Right kidney (tissue), 1 donor: Measurements from ENCODE around the gene GPR155.
"Not testable (repeated sequence)": the region's sequence is repeated elsewhere in the genome, so short reads cannot be mapped to it uniquely, and the experiment has no call there.

Experiments
- DNase-seq: peaks from one replicate; pipeline ENCODE4 v3.0.0-alpha.2; 2016

GPR155 gene

DNA sequence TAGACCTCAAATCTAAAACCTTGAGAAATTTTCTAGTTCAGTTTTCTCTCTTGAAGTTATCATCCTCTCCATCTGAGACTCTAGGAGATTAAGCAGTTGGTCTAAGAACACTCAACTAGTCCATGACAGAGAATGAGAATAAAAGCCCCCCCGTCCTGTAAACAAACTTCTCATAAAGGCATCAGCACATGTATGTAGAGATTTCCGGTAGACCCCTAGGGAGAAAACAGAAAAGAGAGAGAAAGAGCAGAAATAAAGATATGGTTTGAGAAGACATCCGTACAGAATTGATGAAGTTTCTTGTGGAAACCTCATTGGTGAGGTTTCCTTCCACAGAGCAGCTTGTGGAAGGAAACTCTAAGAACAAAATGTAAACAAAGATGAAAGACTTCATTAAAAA, 3.2 kb upstream of the GPR155 start:
- no peak for DNase-seq

DNA sequence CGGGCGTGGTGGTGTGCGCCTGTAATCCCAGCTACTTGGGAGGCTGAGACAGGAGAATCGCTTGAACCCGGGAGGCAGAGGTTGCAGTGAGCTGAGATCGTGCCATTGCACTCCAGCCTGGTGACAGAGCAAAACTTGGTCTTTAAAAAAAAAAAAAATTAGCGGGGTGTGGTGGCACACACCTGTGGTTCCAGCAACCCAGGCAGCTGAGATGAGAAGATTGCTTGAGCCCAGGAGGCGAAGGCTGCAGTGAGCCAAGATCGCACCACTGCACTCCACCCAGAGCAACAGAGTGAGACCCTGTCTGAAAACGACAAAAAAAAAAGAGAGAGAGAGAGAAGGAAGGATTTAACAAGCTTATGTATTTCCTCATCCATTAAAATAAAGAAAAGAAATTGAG, 2.7 kb upstream of the GPR155 start:
- not testable (repeated sequence) for DNase-seq

DNA sequence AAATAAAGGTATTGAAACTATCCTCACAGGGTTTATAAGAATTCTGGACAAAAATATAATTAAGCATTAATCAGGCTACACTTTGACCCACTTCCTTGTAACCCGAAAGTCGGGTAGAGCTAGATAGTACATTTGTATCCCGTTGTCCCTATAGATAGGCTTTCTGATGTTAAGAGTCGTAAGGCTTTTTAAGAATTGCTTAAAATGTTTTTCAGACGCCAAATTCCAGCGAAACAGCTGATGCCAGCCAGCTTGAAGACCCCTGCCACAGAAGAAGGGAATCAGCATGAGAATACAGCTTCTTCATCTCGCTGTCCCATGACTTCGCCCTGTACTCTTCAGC, 962 bp upstream of the GPR155 start:
- no peak for DNase-seq

DNA sequence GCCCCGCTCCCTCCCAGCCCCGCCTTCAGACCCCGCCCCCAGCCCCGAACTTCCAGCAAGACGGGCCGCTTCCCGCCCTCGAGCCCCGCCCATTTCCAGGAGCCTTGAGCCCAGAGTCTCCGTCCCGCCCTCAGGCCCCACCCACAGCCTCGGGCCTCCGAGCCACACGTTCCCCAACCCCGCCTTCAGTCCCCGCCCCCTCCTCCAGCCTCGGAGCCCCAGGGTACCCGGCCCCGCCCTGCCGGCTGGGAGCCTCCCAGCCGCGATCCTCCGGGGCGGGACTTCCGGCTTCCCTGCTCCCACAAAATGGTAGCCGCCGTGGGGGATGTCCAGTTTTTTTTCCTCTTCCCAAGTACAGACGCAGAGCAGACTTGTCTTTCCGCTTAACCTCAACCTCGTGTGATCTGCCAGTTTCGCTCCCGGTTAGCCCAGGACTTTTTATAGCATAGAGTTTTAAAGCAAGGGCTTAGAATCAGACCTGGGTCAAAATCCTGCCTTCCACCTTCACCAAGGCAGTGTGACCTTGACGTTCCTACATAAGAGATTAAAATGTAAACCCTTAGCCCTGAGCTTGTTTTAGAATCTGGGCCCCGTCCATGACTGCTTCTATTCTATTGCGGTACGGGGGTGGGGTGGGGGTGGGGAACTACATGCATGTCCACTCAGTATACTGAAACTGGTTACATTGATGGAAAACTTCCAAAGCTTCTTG, 435 bp upstream of the GPR155 start:
- DNase-seq: peak; percentile 80

DNA sequence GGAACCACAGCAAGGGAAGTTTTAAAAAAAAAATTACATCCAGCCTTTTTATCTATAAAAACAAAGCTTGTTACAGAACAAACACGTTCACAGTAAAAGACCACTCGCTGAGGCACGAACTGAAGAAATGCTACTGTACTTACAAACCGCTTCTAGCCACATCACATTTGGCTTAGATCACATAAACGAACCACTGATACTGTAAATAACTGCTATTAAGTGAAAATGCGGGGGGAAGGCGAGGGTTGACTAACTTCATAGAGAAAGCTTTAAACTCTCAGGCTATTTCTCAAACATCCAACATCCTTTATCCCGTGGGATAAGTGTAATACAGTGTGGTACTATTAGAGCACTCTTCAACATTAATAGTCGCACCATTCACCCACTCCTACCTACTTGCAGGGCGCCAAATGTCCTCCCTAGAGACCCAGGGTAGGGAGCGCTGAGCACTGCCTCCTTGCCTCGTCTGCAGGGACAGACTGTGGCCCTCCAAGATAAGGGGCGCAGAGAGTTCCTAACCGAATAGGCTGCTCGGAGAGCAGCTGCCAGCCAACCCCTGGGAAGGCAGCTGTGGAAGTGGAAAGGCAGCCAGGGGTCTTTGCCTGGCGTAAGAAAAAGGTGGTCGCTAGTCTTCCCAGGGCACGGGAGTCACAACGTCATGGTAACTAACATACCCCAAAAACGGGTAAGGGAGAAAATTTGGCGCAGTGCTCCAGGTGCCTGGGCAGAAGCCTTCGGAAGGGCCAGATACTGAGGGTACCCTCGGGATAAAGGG, 854 bp downstream of the GPR155 start:
- no peak for DNase-seq

DNA sequence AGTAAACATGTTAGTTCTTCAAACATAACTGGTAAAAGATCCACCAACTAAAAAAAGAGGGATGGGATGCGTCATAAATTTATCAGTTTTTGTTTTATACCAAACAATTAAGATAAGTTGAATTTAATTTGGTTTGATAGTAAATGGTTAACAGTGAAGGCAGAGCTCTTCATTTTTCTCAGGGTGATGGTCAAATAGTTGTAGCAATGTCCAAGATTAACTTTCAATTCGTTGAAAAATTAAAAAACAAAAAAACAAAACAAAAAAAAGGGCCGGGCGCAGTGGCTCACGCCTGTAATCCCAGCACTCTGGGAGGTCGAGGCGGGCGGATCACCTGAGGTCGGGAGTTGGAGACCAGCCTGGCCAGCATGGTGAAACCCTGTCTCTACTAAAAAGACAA, 1.8 kb downstream of the GPR155 start:
- not testable (repeated sequence) for DNase-seq

DNA sequence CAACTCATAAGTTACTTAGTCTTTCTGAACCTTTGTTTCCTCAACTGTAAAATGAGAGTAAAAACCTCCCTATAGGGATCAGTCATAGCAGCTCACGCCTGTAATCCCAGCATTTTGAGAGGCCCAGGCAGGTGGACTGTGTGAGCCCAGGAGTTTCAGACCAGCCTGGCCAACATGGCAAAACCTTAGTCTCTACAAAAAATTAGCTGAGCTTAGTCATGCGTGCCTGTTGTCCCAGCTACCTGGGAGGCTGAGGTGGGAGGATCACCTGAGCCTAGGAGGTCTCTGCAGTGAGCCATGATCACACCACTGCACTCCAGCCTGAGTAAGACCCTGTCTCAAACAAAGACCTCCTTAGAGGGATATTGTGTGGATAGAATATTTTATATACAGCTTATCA, 2.3 kb downstream of the GPR155 start:
- DNase-seq: no peak

DNA sequence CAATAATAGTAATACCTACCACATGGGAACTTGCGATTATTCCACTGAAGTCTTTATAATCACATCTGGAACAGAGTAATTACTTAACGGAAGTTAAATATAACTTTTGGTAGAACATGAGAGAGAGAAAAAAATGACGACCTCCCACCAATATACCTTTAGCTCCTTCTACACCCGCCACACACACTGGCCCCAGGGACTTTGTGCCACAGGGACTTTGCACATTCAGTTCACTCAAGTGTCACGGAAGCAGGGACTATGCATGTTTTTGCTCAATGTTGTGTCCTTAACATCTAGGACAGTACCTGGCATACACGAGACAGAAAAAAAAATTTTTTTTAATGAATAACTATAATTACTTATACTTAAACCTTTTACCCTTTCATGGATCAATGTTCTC, 4.0 kb downstream of the GPR155 start:
- DNase-seq: no peak

DNA sequence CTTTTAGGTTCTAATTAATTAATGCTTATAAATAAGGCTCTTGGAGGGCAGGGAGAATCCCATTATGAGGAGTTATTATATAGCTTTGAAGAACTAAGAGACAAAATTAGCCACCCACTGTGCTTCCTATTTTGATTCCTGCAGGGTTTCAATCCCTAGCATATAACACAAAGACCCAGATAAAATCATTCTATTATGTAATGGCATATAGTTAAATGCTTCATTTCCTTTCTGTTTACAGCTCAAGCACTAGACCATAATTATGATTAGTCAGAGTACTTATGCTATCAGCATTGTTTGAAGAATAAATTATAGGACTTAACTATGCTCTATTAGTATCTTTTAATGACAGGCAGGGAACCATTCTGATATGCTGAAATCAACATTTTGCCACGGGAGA, 9.1 kb downstream of the GPR155 start:
- DNase-seq: no peak

DNA sequence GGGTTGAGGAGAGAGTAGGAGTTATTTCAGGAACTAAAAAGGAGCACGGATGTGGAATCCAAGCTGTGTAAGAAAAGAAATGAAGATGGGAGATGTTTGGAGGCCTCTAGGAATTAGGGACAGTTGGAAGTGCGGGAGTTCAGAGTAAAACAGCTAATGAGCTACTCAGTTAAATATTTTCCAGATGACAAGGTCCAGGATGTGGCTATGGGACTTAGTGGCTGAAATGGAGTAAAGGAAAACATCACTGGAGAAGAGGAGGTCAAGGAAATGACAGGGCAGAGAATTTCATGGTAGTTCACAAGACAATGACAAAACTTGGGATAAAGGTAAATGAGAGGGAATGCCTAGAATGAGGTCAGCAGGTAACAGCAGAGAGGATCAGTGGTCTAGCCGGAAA, 13.0 kb downstream of the GPR155 start:
- no peak for DNase-seq

DNA sequence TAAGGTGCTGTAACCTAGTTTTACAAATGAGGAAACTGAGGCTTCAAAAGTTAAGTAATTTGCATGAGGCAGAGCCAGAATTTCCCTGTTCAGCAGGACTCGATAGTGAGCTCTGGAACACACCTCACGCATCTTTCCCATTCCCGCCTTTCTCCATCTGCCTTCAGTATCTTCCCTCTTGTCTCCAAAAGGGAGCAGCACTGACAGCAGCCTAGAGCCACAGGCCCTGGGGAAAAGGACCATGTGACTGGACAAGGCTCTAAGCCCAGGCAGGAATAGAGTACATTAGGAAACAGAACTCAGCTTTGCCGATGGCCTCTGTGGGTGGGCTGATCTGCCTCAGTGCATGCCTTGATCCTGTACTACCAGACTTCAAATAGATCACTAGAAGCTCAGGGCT, 21.5 kb downstream of the GPR155 start:
- DNase-seq: no peak

DNA sequence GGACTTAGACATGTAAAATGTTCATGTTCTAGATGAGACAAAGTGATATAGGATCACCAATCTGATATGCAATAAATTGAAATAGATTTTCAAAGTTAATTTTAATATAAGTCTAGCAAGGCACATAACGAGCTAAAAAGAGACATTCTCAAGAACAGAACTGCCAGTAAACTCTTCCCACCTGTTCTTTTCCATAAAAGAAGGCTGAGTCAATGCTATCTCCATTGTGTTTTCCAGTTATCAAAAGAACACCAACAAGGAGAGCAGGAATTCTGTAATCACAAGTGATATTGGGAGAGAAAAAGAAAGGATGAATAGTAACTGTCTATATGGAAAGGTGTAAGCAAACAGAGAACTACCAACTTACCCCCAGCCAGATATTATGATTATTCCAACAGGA, 25.6 kb downstream of the GPR155 start:
- no peak for DNase-seq

DNA sequence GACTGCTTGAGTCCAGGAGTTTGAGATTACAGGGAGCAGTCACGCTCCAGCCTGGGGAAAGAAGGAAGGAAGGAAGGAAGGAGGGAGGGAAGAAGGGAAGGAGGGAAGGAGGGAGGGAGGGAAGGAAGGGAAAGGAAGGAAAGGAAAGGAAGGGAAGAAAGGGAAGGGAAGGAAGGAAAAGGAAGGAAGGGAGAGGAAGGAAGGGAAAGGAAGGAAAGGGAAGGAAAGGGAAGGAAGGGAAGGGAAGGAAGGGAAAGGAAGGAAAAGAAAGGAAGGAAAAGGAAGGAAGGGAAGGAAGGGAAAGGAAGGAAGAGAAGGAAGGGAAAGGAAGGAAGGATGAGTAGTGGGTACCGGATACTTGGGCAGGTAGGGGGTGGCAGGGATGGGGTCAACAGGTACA, 32.3 kb downstream of the GPR155 start:
- no peak for DNase-seq

DNA sequence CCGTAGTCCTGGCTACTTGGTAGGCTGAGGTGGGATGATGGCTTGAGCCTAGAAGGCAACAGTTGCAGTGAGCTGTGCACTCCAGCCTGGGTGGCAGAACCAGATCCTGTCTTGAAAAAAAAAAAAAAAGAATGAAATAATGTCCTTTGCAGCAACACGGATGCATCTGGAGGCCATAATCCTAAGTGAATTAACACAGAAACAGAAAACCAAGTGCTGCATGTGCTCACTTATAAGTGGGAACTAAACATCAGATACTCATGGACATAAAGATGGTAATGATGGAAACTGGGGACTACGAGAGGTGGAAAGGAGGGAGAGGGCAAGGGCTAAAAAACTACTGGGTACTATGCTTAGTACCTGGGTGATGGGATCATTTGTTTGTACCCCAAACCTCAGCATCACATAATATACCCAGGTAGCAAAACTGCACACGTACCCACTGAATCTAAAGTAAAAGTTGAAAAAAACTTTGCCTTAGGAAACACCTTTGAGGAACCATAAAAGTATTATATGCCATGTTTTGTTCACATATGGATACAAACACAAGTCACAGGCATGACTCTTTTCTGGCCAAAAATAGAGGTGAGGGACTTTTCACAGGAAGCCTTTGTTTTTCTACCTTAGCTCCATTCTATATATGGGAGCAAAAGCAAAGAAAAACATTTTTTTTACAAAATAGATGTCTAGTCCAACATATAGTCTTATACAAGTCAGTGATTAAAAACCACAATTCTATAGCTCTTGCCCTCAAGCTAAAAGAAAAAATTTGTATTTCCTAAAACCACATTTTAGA, 36.6 kb downstream of the GPR155 start:
- no peak for DNase-seq

DNA sequence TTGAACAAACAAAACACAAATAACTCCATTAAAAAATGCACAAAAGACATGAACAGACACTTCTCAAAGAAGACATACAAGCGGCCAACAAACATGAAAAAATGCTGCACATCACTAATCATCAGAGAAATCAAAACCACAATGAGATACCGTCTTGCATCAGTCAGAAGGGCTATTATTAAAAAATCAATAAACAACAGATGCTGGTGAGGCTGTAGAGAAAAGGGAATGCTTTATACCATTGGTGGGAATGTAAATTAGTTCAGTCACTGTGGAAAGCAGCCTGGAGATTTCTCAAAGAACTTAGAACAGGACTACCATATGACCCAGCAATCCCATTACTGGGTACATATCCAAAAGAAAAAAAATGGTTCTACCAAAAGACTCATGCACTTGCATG, 37.8 kb downstream of the GPR155 start:
- no peak for DNase-seq

DNA sequence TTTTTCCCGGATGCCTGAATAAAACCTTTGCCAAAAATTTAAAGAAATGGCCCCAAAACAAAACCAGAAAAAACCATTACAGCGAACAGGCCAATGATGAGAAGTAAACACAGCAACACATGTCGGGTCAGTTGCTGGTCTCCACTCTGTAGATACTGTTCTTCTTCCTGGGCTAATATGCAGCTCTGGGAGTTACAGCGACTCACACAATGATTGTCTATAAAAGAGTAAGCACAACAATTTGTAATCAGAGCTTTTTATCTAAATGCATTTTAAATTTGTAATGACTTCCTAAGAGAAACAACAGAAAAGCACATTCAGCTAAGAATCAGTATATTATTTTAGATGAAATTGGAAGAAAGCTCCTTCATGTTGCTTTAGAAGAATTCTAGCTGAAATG, 40.3 kb downstream of the GPR155 start:
- no peak for DNase-seq

DNA sequence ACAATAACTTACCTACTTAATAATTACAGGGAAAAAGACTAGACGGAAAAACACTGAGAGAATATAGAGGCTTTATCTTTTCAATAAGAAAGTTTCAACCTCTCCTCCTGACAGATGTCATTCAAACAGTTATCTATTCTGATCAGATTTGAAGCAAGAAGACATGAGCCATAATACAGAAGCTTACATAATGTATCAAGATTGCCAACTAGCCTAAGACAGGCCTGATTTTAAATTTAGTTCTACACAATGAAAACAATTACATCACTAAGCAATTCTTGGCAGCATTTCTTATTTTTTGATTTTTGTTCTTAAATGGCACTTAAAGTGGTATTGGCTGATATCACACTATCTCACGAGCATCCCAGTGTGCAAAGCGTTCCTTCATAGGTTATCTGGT, 41.6 kb downstream of the GPR155 start:
- no peak for DNase-seq

DNA sequence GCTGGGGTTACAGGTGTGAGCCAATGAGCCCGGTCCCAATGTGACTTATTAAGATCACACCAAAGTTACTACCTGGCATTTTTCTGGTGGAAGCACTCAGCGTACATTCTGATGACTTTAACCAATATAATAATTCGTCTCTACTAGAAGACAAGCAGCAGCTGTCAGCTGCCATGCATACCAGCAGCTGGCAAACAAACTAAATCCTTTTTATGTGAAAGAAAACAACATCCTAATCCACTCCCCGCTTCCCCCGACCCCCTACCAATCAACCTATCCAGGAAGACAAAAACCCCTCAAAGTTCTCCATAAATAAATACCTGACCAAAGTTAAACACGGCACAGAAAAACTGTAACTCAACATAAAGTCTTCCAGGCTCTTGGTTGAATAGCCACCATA, 42.1 kb downstream of the GPR155 start:
- no peak for DNase-seq

DNA sequence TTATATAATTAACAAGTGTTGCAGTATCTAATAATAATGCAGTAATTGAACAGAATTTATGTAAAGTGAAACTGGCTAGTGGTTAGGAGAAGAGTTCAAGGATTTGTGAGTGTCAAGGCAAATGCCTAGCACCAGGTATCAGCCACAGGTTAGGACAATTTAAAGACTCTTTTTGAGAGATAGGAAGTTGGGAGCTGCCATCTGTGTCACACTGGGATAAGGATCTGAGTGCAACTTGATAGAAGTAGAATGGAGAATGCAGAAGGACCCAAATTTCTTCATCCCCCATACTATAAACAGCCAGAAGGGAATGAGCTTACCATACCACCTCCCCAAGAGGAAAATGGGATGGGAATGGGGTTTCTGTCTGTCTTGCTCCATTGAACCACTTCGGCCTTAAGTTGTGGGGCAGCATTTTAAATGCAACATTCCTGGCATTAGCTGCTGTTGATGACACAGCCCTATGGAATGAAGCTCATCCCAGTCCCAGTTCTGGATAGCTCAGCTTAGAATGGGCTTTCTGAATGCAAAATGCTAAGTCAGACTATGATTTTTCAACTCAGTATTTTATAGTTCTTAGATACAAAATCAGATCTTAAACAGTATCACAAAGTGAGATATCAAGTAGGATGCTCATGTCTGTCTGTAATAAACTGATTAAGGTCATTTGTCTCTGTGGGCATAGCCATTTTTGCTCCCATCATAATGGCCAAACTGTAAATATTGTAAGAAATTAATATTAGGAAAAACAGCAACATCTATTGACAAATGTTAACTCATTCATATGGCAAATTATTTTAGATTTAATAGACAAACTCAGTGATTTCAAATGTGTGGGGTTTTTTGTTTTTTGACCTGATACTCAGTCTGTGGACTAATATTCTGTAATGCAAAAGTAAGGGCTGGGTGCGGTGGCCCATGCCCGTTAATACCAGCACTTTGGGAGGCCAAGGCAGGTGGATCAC, 44.0 kb downstream of the GPR155 start:
- DNase-seq: no peak

DNA sequence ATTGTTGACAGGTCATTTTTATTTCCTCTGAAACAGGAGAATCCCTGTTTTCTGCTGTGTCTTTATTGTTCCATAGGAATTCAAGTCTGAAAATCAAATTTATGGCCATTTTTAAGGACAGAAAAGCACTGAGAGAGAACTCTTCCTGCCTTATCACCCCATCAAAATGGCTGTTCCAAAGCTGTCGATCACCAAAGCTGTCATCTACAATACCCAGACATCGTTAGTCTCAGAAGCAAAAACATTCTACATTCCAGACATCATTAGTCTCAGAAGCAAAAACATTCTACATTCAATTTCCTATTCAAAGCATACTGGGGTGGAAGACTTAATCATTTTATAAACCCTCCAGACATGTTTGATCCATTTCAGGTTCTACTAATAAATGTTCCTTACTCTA, 46.9 kb downstream of the GPR155 start:
- DNase-seq: no peak

DNA sequence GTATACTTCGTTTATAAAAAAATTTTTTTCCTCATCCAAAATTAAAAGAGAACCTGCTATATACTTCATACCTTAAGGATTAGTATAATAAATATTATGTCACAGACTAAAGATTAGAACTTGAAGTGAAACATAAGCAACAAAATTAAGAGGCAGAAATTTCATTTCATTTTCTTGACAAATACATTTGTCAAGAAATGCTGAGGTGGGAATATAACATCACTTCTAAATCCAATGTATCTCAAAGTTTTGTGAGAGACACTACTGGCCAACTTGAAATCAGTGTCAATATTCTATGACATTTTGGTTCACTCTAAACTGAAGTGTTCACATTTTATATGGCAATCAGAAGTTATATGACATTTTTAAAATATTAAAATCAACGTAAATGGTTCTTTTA, 47.5 kb downstream of the GPR155 start:
- no peak for DNase-seq

DNA sequence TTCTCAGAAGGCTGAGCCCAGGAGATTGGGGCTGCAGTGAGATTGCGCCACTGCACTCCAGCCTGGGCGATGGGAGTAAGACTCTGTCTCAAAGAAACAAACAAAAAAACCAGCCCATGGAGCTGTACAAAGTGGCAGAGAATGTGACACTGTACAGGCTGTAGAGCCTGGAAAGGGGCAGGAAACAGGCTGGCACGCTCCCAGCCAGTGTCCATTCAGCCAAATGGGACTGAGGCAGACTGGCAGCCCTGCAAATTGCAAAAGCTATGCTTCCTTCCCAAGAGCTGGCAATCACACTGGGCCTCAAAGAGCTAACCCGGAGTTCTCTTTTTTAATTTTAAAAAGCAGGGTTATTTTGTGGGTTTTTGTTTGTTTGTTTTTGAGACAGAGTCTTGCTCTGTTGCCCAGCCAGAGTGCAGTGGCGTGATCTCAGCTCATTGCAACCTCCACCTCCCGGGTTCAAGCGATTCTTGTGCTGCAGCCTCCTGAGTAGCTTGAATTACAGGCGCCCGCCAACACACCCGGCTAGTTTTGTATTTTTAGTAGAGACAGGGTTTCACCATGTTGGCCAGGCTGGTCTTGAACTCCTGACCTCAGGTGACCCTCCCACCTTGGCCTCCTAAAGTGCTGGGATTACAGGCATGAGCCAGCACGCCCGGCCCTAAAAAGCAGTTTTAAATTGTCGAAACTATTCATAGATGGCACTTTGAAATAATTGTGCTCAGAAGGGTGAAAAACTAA, 48.5 kb downstream of the GPR155 start:
- no peak for DNase-seq
